C4-2B (cell line): Measurements from ENCODE around the gene SH3RF3.

Source experiments
- CTCF ChIP-seq: fragments of 450-650 bp; conservative IDR thresholded peaks from 2 replicates; pipeline ENCODE4 v1.5.1; 2017; ENCODE audit warnings: mild to moderate bottlenecking
- ZFX ChIP-seq: fragments of 450-650 bp; IDR thresholded peaks from 2 replicates; pipeline ENCODE4 v1.6.1; 2017

GRCh38 chr2:109343460-109343859 is 214.5 kb downstream of the SH3RF3 start:
- no peak for TF ChIP-seq CTCF
- TF ChIP-seq ZFX: no peak
